DND-41 (cell line): ENCODE measurements around the gene NFKBIE.

Experiments used
- EZH2 ChIP-seq: IDR thresholded peaks from 3 replicates; pipeline ENCODE4 v1.6.1; 2012; ENCODE audit warnings: borderline replicate concordance, low read depth, mild to moderate bottlenecking, moderate library complexity, low read length, inconsistent platforms; ENCODE audit not compliant: severe bottlenecking
- TF ChIP-seq, protein P1 (sequence below): IDR thresholded peaks from 2 replicates; pipeline ENCODE4 v1.5.1; 2012; ENCODE audit warnings: borderline replicate concordance, low read length, moderate library complexity, mild to moderate bottlenecking; ENCODE audit not compliant: poor library complexity, severe bottlenecking; ENCODE audit errors: extremely low read depth

GRCh38 chr6:44286747-44287146, 21.4 kb upstream of the NFKBIE start:
- TF ChIP-seq, protein P1, sequence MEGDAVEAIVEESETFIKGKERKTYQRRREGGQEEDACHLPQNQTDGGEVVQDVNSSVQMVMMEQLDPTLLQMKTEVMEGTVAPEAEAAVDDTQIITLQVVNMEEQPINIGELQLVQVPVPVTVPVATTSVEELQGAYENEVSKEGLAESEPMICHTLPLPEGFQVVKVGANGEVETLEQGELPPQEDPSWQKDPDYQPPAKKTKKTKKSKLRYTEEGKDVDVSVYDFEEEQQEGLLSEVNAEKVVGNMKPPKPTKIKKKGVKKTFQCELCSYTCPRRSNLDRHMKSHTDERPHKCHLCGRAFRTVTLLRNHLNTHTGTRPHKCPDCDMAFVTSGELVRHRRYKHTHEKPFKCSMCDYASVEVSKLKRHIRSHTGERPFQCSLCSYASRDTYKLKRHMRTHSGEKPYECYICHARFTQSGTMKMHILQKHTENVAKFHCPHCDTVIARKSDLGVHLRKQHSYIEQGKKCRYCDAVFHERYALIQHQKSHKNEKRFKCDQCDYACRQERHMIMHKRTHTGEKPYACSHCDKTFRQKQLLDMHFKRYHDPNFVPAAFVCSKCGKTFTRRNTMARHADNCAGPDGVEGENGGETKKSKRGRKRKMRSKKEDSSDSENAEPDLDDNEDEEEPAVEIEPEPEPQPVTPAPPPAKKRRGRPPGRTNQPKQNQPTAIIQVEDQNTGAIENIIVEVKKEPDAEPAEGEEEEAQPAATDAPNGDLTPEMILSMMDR, result no peak
- TF ChIP-seq EZH2, result no peak
